ENCODE measurements around the gene MYL6B. TPM values are rescaled to one million over a fixed set of nuclear protein-coding genes. Genes with fewer than 3 reads are reported as not detected.

Gene MYL6B
- total and polyA plus RNA-seq, 7 experiments from 2014 or later = 3.7 to 60.3 (median 6.7) TPM

DNA sequence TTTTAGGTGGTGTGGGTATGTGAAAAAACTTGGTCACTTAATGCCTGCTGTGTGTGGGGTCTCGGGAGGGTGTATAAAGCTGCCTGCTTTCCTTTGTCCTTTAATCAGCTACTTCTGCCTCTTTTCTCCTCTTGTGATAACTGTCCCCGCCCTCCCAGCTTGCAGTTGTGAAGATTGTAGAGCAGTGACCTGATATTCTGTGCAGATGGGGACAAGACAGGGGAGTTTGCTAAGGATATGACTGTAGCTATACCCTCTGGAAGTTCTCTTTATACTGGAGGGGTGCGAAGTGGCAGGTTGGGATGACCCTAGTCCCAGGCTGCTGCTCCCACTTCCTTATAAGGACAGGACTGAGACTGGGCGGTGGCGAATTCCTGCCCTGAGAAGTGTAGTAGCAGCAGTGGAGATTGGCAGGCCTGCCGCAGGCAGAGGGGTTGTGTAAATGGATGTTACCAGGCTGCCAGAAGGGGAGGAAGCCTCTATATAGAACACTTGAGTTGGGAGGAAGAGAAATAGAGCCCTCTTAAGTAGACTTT is 6.6 kb downstream of the MYL6B start:
- H3K27me3 ChIP-seq (ENCODE audit: control insufficient read depth in 2 of 2, insufficient read depth in 2 of 2, low read length in 2 of 2) = no peaks in the 10 kb centered on the region
- Mint-ChIP-seq H3K4me1 (peaks cover 31 to 55% (median 52%) of the 10 kb centered on the region in 7 donors), H3K27ac (peak overlapping the region; percentile 88 to 99 (median 97)), H3K36me3 (peaks cover 0 to 47% (median 10%) of the 10 kb centered on the region in 5 donors), H3K27me3 (no peaks in the 10 kb centered on the region), H3K9me3 (no peaks in the 10 kb centered on the region), H3K4me3 (peak overlapping the region; percentile 94 to 99 (median 96))
- intact Hi-C loops (cut with micrococcal nuclease) = loop anchor here (1.0 to 5.0 kb wide), 8 partner anchors 30 to 202 kb away; partner anchors contain the start of genes SMARCC2 (in 2 of the 2), ZC3H10 (in 2 of the 2), NABP2 (in 1 of the 2) and RAB5B (in 1 of the 2)
- peak overlapping the region; percentile 98 for H3K27ac ChIP-seq (ENCODE audit: low read depth, low read length)
- H3K4me1 ChIP-seq (ENCODE audit: control insufficient read depth in 2 of 2, insufficient read depth in 2 of 2, low read length in 2 of 2) = peaks cover 24 to 26% of the 10 kb centered on the region in 2 donors
- POLR2A ChIA-PET = interaction anchor here (0.6 to 12.7 kb wide), 17 partner anchors 9 to 1266 kb away, joined by 3 to 161 read pairs (median 4); partner anchors contain the start of genes CNPY2, DGKA, ESYT1 and RAB5B
- no peak for ATAC-seq
- peak overlapping the region; percentile 89 for H3K4me3 ChIP-seq (ENCODE audit: low read length)
- H3K9me3 ChIP-seq (ENCODE audit: control insufficient read depth in 2 of 3, low read length in 3 of 3) = no peaks in the 10 kb centered on the region
- H3K36me3 ChIP-seq (ENCODE audit: control insufficient read depth in 2 of 3, insufficient read depth in 3 of 3, low read length in 3 of 3) = peaks cover 4 to 46% (median 20%) of the 10 kb centered on the region in 3 experiments
- DNase-seq = peak in 3 of 9 donors; percentile 28 to 36 (median 32)
- CTCF ChIA-PET = interaction anchor here (1.0 to 3.8 kb wide), 7 partner anchors 17 to 305 kb away, joined by 3 to 15 read pairs (median 3); partner anchors contain the start of genes ESYT1, SMARCC2 and ZC3H10

DNA sequence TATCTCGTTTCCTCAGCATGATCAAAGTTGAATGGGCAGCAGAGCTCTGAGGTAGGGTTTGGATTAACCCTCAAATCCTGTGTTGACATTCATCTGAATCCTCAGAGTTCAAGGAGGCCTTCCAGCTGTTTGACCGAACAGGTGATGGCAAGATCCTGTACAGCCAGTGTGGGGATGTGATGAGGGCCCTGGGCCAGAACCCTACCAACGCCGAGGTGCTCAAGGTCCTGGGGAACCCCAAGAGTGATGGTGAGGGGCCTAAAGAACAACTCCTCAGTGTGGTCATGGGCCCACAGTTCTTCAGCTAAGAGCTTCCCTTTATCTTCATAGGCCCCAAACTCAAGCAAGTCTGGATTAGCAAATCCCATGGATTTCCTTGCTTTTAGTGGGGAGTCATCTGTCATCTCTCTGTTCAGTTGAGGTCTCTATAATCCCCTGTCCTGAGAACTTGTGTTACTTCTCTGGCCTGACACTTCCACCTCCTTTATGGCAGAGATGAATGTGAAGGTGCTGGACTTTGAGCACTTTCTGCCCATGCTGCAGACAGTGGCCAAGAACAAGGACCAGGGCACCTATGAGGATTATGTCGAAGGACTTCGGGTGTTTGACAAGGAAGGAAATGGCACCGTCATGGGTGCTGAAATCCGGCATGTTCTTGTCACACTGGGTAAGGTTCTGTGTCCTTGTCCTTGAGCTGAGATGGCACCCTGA is 7.2 kb downstream of the MYL6B start:
- peaks cover 24 to 26% of the 10 kb centered on the region in 2 donors for H3K4me1 ChIP-seq (ENCODE audit: control insufficient read depth in 2 of 2, insufficient read depth in 2 of 2, low read length in 2 of 2)
- DNase-seq = no peak
- Mint-ChIP-seq H3K9me3 (no peaks in the 10 kb centered on the region), H3K4me1 (peaks cover 31 to 57% (median 52%) of the 10 kb centered on the region in 7 donors), H3K36me3 (peaks cover 0 to 51% (median 10%) of the 10 kb centered on the region in 5 donors), H3K27me3 (no peaks in the 10 kb centered on the region), H3K27ac (peak overlapping the region; percentile 88 to 99 (median 97)), H3K4me3 (peak overlapping the region; percentile 94 to 99 (median 96))
- ChIA-PET POLR2A (interaction anchor here (0.6 to 12.7 kb wide), 19 partner anchors 8 to 1266 kb away, joined by 3 to 161 read pairs (median 4); partner anchors contain the start of genes CNPY2, DGKA, ESYT1 and RAB5B), CTCF (interaction anchor here (1.0 to 3.8 kb wide), 7 partner anchors 17 to 304 kb away, joined by 3 to 15 read pairs (median 3); partner anchors contain the start of genes ESYT1, SMARCC2 and ZC3H10)
- peak overlapping the region; percentile 98 for H3K27ac ChIP-seq (ENCODE audit: low read depth, low read length)
- H3K27me3 ChIP-seq (ENCODE audit: control insufficient read depth in 2 of 2, insufficient read depth in 2 of 2, low read length in 2 of 2) = no peaks in the 10 kb centered on the region
- intact Hi-C loops (cut with micrococcal nuclease) = loop anchor here (1.0 to 5.0 kb wide), 5 partner anchors 7 to 201 kb away; partner anchors contain the start of genes MYL6B (in 2 of the 2), RAB5B (in 1 of the 2), SMARCC2 (in 1 of the 2) and STAT2 (in 1 of the 2)
- H3K9me3 ChIP-seq (ENCODE audit: control insufficient read depth in 2 of 3, low read length in 3 of 3) = no peaks in the 10 kb centered on the region
- ATAC-seq = no peak
- peaks cover 4 to 52% (median 20%) of the 10 kb centered on the region in 3 experiments for H3K36me3 ChIP-seq (ENCODE audit: control insufficient read depth in 2 of 3, insufficient read depth in 3 of 3, low read length in 3 of 3)
- H3K4me3 ChIP-seq (ENCODE audit: low read length) = peak overlapping the region; percentile 89

DNA sequence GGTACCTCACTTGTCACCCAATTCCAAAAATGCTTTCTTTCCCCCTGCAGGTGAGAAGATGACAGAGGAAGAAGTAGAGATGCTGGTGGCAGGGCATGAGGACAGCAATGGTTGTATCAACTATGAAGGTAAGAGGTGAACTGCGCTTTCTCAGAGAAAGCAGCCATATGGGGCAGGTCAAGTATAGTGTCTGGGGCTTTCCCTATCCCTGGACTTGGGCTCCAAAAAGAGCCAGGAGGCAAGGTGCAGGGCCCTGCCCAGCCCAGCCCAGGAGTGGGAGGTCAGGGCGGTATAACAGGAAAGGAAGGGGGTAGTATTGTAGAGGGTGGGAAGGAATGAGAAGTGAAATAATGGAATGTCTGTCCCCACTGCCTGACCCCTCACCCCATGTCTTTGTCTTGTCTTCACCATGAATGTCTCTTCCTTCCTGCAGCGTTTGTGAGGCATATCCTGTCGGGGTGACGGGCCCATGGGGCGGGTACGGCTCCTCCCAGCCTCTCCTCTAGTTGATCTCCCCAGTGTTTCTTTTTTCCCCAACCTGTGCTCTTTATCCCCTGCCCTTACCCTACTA is 7.9 kb downstream of the MYL6B start:
- DNase-seq = peak; percentile 31 to 74 (median 67)
- H3K9me3 Mint-ChIP-seq = no peaks in the 10 kb centered on the region
- peak overlapping the region; percentile 94 to 99 (median 96) for H3K4me3 Mint-ChIP-seq
- H3K4me1 Mint-ChIP-seq = peaks cover 31 to 57% (median 51%) of the 10 kb centered on the region in 7 donors
- H3K36me3 ChIP-seq (ENCODE audit: control insufficient read depth in 2 of 3, insufficient read depth in 3 of 3, low read length in 3 of 3) = peaks cover 7 to 59% (median 20%) of the 10 kb centered on the region in 3 experiments
- peak overlapping the region; percentile 88 to 99 (median 97) for H3K27ac Mint-ChIP-seq
- no peaks in the 10 kb centered on the region for H3K27me3 ChIP-seq (ENCODE audit: control insufficient read depth in 2 of 2, insufficient read depth in 2 of 2, low read length in 2 of 2)
- H3K27me3 Mint-ChIP-seq = no peaks in the 10 kb centered on the region
- POLR2A ChIA-PET = interaction anchor here (0.6 to 12.7 kb wide), 14 partner anchors 9 to 313 kb away, joined by 3 to 161 read pairs (median 4); partner anchors contain the start of genes DGKA, ESYT1, MYL6B and RAB5B
- H3K4me1 ChIP-seq (ENCODE audit: control insufficient read depth in 2 of 2, insufficient read depth in 2 of 2, low read length in 2 of 2) = peaks cover 24 to 26% of the 10 kb centered on the region in 2 donors
- H3K27ac ChIP-seq (ENCODE audit: low read depth, low read length) = peak overlapping the region; percentile 98
- peak; percentile 60 for ATAC-seq
- H3K9me3 ChIP-seq (ENCODE audit: control insufficient read depth in 2 of 3, low read length in 3 of 3) = no peaks in the 10 kb centered on the region
- intact Hi-C loops (cut with micrococcal nuclease) = loop anchor here (1.0 kb wide), 1 partner anchor 8 kb away; the partner anchor contains the start of gene MYL6B (in 2 of the 2)
- peaks cover 0 to 50% (median 10%) of the 10 kb centered on the region in 5 donors for H3K36me3 Mint-ChIP-seq
- peak overlapping the region; percentile 89 for H3K4me3 ChIP-seq (ENCODE audit: low read length)
- CTCF ChIA-PET = interaction anchor here (0.8 to 3.8 kb wide), 6 partner anchors 9 to 41 kb away, joined by 3 to 15 read pairs (median 9); partner anchors contain the start of genes ESYT1, MYL6B, SMARCC2 and ZC3H10

DNA sequence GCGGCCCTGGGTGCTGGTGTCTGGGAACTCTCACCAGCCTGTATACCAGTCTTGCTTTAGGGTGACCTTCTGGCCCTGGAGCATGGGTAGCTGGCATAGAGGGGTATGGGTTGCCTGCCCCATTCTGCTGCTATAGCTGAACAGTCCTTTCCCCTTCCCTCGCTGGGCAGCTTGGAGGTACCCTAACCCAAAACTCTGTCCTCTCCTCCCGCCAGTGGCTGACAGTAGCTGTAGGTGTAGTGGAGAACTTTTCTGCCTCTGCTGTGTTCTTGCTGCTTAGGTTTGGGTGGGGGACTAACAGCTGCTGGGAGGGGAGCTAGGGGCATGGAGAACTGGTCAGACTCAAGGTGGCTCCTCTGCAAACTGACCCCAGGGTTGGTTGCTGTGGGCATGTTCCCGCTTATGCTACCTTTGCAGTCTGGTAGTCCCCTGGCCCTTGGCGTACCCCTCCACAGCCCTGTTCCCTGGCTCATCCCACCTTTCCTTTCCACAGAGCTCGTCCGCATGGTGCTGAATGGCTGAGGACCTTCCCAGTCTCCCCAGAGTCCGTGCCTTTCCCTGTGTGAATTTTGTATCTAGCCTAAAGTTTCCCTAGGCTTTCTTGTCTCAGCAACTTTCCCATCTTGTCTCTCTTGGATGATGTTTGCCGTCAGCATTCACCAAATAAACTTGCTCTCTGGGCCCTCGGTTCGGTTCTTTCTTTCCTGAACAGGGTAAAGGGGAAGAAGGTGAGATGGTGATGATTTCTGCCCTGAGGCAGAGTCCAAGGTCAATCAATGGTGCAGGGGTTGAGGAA is 8.7 kb downstream of the MYL6B start:
- H3K27me3 Mint-ChIP-seq = no peaks in the 10 kb centered on the region
- peaks cover 0 to 48% (median 15%) of the 10 kb centered on the region in 5 donors for H3K36me3 Mint-ChIP-seq
- POLR2A ChIA-PET = interaction anchor here (0.6 to 12.7 kb wide), 15 partner anchors 9 to 468 kb away, joined by 3 to 161 read pairs (median 5); partner anchors contain the start of genes ESYT1, MYL6B, RNF41 and RPL41
- peak overlapping the region; percentile 63 to 99 (median 96) for H3K4me3 Mint-ChIP-seq
- intact Hi-C loops (cut with micrococcal nuclease) = loop anchor here (1.0 kb wide), 1 partner anchor 9 kb away; the partner anchor contains the start of gene MYL6B (in 2 of the 2)
- H3K27ac ChIP-seq (ENCODE audit: low read depth, low read length) = peak overlapping the region; percentile 98
- peaks cover 24 to 26% of the 10 kb centered on the region in 2 donors for H3K4me1 ChIP-seq (ENCODE audit: control insufficient read depth in 2 of 2, insufficient read depth in 2 of 2, low read length in 2 of 2)
- H3K9me3 ChIP-seq (ENCODE audit: control insufficient read depth in 2 of 3, low read length in 3 of 3) = no peaks in the 10 kb centered on the region
- DNase-seq = no peak
- no peaks in the 10 kb centered on the region for H3K27me3 ChIP-seq (ENCODE audit: control insufficient read depth in 2 of 2, insufficient read depth in 2 of 2, low read length in 2 of 2)
- H3K4me3 ChIP-seq (ENCODE audit: low read length) = peak overlapping the region; percentile 89
- ATAC-seq = no peak
- CTCF ChIA-PET = interaction anchor here (0.7 to 3.8 kb wide), 6 partner anchors 9 to 81 kb away, joined by 3 to 15 read pairs (median 4); partner anchors contain the start of genes ESYT1, MYL6B, RNF41 and SMARCC2
- no peaks in the 10 kb centered on the region for H3K9me3 Mint-ChIP-seq
- H3K36me3 ChIP-seq (ENCODE audit: control insufficient read depth in 2 of 3, insufficient read depth in 3 of 3, low read length in 3 of 3) = peaks cover 12 to 67% (median 20%) of the 10 kb centered on the region in 3 experiments
- peaks cover 31 to 57% (median 49%) of the 10 kb centered on the region in 7 donors for H3K4me1 Mint-ChIP-seq
- peak overlapping the region; percentile 88 to 99 (median 97) for H3K27ac Mint-ChIP-seq

DNA sequence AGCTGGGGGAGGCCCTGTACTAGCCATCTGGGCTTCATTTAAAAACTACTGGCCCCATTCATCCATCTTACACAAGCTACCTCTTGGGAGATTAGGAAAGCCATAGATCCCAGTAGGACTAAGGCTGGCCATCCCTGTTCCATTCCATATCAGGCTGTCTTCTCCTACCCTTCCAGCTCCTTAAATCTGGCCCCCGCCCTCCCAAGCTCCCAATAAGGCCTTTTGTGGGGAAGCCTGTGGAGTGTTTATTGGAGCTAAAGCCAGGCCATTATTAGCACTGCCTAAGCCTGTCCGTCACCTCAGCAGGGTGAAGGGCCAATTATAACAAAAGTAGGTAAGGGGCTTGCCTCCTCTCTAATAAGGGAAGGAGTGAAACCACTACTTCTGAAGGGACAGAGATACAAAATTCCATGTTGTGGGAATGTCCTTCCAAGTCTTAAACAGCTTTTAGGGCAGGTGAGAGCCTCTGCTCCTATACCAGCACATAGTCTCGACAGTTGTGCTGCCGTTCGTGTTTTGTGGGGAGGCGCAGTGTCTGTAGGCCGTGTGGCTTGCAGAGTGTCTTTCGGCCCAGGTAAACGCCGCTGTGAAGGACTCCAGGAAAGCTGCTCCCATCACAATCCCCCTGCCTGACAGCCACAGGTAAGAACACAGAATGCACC is 9.4 kb downstream of the MYL6B start:
- Histone ChIP-seq H3K36me3 (ENCODE audit: control insufficient read depth in 2 of 3, insufficient read depth in 3 of 3, low read length in 3 of 3) (peaks cover 12 to 74% (median 20%) of the 10 kb centered on the region in 3 experiments), H3K27me3 (ENCODE audit: control insufficient read depth in 2 of 2, insufficient read depth in 2 of 2, low read length in 2 of 2) (no peaks in the 10 kb centered on the region), H3K4me3 (ENCODE audit: low read length) (no peak overlapping the region), H3K27ac (ENCODE audit: low read depth, low read length) (peak overlapping the region; percentile 98), H3K9me3 (ENCODE audit: control insufficient read depth in 2 of 3, low read length in 3 of 3) (no peaks in the 10 kb centered on the region), H3K4me1 (ENCODE audit: control insufficient read depth in 2 of 2, insufficient read depth in 2 of 2, low read length in 2 of 2) (peaks cover 24 to 26% of the 10 kb centered on the region in 2 donors)
- ChIA-PET POLR2A (interaction anchor here (0.9 to 12.7 kb wide), 14 partner anchors 8 to 467 kb away, joined by 3 to 161 read pairs (median 4); partner anchors contain the start of genes ESYT1, MYL6B, PA2G4 and RNF41), CTCF (interaction anchor here (0.7 to 3.4 kb wide), 5 partner anchors 10 to 81 kb away, joined by 3 to 15 read pairs (median 4); partner anchors contain the start of genes ESYT1, MYL6B, RNF41 and ZC3H10)
- Mint-ChIP-seq H3K27ac (peak overlapping the region; percentile 88 to 99 (median 95)), H3K27me3 (no peaks in the 10 kb centered on the region), H3K36me3 (peaks cover 0 to 48% (median 15%) of the 10 kb centered on the region in 5 donors), H3K4me1 (peaks cover 31 to 57% (median 49%) of the 10 kb centered on the region in 7 donors), H3K9me3 (no peaks in the 10 kb centered on the region), H3K4me3 (peak overlapping the region in 9 of 10 donors; percentile 4 to 99 (median 63))
- intact Hi-C loops (cut with micrococcal nuclease) = no loop called here
- no peak for ATAC-seq
- no peak for DNase-seq
